GM12878 (cell line): ENCODE measurements around the gene SLC37A2. TPM values are rescaled to one million over a fixed set of nuclear protein-coding genes. Genes with fewer than 3 reads are reported as not detected.

Experiments used
- DPF2 ChIP-seq: fragments of 450-650 bp; IDR thresholded peaks from 2 replicates; pipeline ENCODE4 v1.6.1; 2017; ENCODE audit warnings: mild to moderate bottlenecking
- polyA plus RNA-seq, 11 experiments: library from polyadenylated mRNA; depleted of rRNA in 4 of 11; unstranded in 6 of 11; stranded (reverse) in 5 of 11; fragments of >200 nt; fragmentation: Nextera tagmentation in 4 of 11; fragmentation: Illumina TruSeq in 1 of 11; extraction: Ambion mirVana in 4 of 11; extraction: Trizol in 1 of 11; gene quantifications; 1 replicate in 1 of 11; 2 replicates in 10 of 11; pipeline versions ENCODE4 v1.2.1 to v1.2.3, GENCODE V29; 2011 to 2016; ENCODE audit warnings: inconsistent platforms in 2 of 11, missing spikeins in 2 of 11, low read depth in 1 of 11
- total RNA-seq, 4 experiments: library from RNA; depleted of rRNA in 3 of 4; stranded (reverse); fragments of >200 nt in 3 of 4; fragmentation: Illumina TruSeq in 1 of 4; extraction: Trizol in 1 of 4; gene quantifications; 2 replicates each; pipeline versions ENCODE4 v1.2.1 to v1.2.3, GENCODE V29; 2013 to 2021
- TF ChIP-seq, protein P1 (sequence below): fragments of 150-350 bp; IDR thresholded peaks from 2 replicates; pipeline ENCODE4 v1.6.1; 2016; ENCODE audit warnings: low read depth, low read length
- TF ChIP-seq, protein P2 (sequence below): fragments of 450-650 bp; IDR thresholded peaks from 2 replicates; pipeline ENCODE4 v1.6.1; 2017; ENCODE audit warnings: antibody characterized with exemption, mild to moderate bottlenecking, moderate library complexity
- TF ChIP-seq, protein P3 (sequence below): fragments of 450-650 bp; formaldehyde crosslinking; IDR thresholded peaks from 2 replicates; pipeline ENCODE4 v1.4.0; 2022; ENCODE audit warnings: mild to moderate bottlenecking, moderate library complexity
- TF ChIP-seq, protein P4 (sequence below): IDR thresholded peaks from 2 replicates; pipeline ENCODE4 v1.6.1; 2011; ENCODE audit warnings: mild to moderate bottlenecking, low read depth, low read length, moderate library complexity; ENCODE audit not compliant: insufficient replicate concordance

SLC37A2 gene
- total and polyA plus RNA-seq, 10 of the 15 experiments (the other 5 are each of a cell fraction or from before 2014, with no cell fraction given): 0.26 to 9.8 (median 2.0) TPM

DNA sequence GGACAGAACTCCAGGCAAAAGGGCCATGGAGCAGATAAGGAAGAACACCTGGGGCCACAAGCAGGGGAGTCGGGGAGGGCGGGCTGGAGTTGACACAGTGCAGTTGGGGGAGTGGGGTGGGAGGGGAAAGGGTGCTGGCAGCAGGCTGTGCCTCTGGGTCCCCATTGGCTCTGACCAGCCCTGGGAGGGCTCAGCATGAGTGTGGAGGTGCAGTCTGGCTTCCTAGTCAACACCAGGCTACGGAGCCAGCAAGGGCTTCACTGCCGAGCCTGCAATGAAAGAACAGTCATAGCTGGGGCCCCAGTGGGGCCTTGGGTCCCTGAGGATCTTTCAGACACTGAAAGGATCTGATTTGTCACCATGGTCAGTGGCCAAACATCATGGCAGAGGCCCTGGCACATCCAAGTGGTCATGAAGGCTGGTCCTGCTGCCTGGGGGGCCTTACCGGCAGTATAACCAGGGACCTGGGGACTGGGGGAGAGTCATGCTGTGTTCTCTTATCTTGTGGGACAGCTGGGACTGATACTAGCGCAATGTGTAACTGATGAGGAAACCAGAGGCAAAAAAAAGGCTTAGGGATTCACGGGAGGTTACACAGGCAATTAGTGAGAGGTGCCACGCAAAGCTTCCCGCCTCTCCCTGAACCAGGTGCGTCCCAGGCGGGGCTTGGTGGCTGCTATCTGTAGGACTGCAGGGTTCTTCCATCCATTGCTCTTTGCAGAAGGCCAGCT, 11.6 kb downstream of the SLC37A2 start (continued):
- TF ChIP-seq, protein P1, sequence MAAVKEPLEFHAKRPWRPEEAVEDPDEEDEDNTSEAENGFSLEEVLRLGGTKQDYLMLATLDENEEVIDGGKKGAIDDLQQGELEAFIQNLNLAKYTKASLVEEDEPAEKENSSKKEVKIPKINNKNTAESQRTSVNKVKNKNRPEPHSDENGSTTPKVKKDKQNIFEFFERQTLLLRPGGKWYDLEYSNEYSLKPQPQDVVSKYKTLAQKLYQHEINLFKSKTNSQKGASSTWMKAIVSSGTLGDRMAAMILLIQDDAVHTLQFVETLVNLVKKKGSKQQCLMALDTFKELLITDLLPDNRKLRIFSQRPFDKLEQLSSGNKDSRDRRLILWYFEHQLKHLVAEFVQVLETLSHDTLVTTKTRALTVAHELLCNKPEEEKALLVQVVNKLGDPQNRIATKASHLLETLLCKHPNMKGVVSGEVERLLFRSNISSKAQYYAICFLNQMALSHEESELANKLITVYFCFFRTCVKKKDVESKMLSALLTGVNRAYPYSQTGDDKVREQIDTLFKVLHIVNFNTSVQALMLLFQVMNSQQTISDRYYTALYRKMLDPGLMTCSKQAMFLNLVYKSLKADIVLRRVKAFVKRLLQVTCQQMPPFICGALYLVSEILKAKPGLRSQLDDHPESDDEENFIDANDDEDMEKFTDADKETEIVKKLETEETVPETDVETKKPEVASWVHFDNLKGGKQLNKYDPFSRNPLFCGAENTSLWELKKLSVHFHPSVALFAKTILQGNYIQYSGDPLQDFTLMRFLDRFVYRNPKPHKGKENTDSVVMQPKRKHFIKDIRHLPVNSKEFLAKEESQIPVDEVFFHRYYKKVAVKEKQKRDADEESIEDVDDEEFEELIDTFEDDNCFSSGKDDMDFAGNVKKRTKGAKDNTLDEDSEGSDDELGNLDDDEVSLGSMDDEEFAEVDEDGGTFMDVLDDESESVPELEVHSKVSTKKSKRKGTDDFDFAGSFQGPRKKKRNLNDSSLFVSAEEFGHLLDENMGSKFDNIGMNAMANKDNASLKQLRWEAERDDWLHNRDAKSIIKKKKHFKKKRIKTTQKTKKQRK: no peak
- TF ChIP-seq, protein P2, sequence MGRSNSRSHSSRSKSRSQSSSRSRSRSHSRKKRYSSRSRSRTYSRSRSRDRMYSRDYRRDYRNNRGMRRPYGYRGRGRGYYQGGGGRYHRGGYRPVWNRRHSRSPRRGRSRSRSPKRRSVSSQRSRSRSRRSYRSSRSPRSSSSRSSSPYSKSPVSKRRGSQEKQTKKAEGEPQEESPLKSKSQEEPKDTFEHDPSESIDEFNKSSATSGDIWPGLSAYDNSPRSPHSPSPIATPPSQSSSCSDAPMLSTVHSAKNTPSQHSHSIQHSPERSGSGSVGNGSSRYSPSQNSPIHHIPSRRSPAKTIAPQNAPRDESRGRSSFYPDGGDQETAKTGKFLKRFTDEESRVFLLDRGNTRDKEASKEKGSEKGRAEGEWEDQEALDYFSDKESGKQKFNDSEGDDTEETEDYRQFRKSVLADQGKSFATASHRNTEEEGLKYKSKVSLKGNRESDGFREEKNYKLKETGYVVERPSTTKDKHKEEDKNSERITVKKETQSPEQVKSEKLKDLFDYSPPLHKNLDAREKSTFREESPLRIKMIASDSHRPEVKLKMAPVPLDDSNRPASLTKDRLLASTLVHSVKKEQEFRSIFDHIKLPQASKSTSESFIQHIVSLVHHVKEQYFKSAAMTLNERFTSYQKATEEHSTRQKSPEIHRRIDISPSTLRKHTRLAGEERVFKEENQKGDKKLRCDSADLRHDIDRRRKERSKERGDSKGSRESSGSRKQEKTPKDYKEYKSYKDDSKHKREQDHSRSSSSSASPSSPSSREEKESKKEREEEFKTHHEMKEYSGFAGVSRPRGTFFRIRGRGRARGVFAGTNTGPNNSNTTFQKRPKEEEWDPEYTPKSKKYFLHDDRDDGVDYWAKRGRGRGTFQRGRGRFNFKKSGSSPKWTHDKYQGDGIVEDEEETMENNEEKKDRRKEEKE: no peak
- TF ChIP-seq, protein P3, sequence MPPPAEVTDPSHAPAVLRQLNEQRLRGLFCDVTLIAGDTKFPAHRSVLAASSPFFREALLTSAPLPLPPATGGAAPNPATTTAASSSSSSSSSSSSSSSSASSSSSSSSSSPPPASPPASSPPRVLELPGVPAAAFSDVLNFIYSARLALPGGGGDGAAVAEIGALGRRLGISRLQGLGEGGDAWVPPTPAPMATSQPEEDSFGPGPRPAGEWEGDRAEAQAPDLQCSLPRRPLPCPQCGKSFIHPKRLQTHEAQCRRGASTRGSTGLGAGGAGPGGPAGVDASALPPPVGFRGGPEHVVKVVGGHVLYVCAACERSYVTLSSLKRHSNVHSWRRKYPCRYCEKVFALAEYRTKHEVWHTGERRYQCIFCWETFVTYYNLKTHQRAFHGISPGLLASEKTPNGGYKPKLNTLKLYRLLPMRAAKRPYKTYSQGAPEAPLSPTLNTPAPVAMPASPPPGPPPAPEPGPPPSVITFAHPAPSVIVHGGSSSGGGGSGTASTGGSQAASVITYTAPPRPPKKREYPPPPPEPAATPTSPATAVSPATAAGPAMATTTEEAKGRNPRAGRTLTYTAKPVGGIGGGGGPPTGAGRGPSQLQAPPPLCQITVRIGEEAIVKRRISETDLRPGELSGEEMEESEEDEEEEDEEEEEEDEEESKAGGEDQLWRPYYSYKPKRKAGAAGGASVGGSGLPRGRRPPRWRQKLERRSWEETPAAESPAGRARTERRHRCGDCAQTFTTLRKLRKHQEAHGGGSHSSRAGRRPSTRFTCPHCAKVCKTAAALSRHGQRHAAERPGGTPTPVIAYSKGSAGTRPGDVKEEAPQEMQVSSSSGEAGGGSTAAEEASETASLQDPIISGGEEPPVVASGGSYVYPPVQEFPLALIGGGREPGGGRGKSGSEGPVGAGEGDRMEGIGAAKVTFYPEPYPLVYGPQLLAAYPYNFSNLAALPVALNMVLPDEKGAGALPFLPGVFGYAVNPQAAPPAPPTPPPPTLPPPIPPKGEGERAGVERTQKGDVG (CRISPR knock-in tag): no peak
- TF ChIP-seq DPF2: no peak
- TF ChIP-seq, protein P4, sequence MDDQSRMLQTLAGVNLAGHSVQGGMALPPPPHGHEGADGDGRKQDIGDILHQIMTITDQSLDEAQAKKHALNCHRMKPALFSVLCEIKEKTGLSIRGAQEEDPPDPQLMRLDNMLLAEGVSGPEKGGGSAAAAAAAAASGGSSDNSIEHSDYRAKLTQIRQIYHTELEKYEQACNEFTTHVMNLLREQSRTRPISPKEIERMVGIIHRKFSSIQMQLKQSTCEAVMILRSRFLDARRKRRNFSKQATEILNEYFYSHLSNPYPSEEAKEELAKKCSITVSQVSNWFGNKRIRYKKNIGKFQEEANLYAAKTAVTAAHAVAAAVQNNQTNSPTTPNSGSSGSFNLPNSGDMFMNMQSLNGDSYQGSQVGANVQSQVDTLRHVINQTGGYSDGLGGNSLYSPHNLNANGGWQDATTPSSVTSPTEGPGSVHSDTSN: no peak
